Endothelial cell of umbilical vein (primary cell): ENCODE results near the gene XIRP2.

Experiments
- EZH2 ChIP-seq: IDR thresholded peaks from 2 replicates; pipeline ENCODE4 v1.6.1; 2012; ENCODE audit warnings: borderline replicate concordance, low read depth, mild to moderate bottlenecking, moderate library complexity, low read length, inconsistent platforms; ENCODE audit not compliant: severe bottlenecking
- JUN ChIP-seq: IDR thresholded peaks from 2 replicates; pipeline ENCODE4 v1.6.1; 2011; ENCODE audit warnings: borderline replicate concordance, low read depth; ENCODE audit not compliant: insufficient read length, insufficient read depth
- MYC ChIP-seq: IDR thresholded peaks from one replicate; pipeline ENCODE4 v1.6.1; 2011; ENCODE audit warnings: mild to moderate bottlenecking, low read depth, low read length
- POLR2A ChIP-seq: IDR thresholded peaks from 2 replicates; pipeline ENCODE4 v1.6.1; 2012; ENCODE audit warnings: low read depth, mild to moderate bottlenecking, control low read depth, low read length
- POLR2AphosphoS5 ChIP-seq: IDR thresholded peaks from 2 replicates; pipeline ENCODE4 v1.6.1; 2012; ENCODE audit warnings: low read depth, mild to moderate bottlenecking, control low read depth, low read length, moderate library complexity; ENCODE audit not compliant: insufficient read depth
- TF ChIP-seq, protein P1 (sequence below), 2 donors: IDR thresholded peaks; 1 replicate in 1 of 2; 2 replicates in 1 of 2; pipeline ENCODE4 v1.5.1; 2011; ENCODE audit warnings: low read length in 2 of 2, mild to moderate bottlenecking in 2 of 2, moderate library complexity in 2 of 2, control low read depth in 1 of 2, inconsistent platforms in 1 of 2, low read depth in 1 of 2; ENCODE audit not compliant: insufficient read depth in 1 of 2; ENCODE audit errors: extremely low read depth in 1 of 2
- TF ChIP-seq, protein P2 (sequence below): IDR thresholded peaks from 2 replicates; pipeline ENCODE4 v1.6.1; 2011; ENCODE audit not compliant: insufficient read depth, insufficient read length

DNA sequence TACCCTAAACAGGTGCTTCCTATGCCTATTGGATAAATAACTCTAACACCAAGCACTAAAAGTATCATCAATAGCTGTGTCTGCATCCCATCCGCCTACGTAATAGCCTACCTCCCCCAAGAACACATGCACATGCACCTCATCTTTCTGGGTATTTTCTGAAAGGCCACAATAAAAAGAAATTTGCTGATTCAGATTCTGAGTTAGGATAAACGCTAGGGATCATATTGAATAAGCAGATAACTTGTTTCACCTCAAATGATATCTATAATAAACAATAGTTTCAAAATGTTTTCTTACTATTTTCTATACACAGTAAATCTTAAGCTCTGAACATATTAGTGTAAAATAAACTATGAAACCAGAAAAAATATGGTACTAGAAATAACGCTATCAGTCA is 112.9 kb downstream of the XIRP2 start:
- TF ChIP-seq, protein P1, sequence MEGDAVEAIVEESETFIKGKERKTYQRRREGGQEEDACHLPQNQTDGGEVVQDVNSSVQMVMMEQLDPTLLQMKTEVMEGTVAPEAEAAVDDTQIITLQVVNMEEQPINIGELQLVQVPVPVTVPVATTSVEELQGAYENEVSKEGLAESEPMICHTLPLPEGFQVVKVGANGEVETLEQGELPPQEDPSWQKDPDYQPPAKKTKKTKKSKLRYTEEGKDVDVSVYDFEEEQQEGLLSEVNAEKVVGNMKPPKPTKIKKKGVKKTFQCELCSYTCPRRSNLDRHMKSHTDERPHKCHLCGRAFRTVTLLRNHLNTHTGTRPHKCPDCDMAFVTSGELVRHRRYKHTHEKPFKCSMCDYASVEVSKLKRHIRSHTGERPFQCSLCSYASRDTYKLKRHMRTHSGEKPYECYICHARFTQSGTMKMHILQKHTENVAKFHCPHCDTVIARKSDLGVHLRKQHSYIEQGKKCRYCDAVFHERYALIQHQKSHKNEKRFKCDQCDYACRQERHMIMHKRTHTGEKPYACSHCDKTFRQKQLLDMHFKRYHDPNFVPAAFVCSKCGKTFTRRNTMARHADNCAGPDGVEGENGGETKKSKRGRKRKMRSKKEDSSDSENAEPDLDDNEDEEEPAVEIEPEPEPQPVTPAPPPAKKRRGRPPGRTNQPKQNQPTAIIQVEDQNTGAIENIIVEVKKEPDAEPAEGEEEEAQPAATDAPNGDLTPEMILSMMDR (IDR thresholded peaks at IDR 0.05; ENCODE audit: extremely low read depth in 1 of 2, insufficient read depth in 1 of 2, low read depth in 1 of 2, low read length in 2 of 2): no peak
- no peak for TF ChIP-seq EZH2
- TF ChIP-seq MYC: no peak
- TF ChIP-seq POLR2AphosphoS5: no peak
- TF ChIP-seq JUN: no peak
- TF ChIP-seq, protein P2, sequence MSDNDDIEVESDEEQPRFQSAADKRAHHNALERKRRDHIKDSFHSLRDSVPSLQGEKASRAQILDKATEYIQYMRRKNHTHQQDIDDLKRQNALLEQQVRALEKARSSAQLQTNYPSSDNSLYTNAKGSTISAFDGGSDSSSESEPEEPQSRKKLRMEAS: no peak
- no peak for TF ChIP-seq POLR2A
